ENCODE results near the gene SLCO1A2.

DNA sequence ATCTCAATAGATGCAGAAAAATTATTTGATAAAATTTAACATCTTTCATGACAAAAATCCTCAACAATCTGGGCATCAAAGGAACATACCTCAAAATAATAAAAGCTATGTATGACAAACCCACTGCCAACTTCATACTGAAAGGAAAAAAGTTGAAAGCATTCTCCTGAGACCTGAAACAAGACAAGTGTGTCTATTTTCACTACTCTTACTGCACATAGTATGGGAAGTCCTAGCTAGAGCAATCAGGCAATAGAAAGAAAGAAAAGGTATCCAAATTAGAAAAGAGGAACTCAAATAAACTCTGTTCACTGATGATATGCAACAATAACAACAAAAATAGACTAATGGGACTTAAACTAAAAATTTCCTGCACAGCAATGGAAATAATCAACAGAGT, 113.6 kb downstream of the SLCO1A2 start:
- TF ChIP-seq, protein P1, sequence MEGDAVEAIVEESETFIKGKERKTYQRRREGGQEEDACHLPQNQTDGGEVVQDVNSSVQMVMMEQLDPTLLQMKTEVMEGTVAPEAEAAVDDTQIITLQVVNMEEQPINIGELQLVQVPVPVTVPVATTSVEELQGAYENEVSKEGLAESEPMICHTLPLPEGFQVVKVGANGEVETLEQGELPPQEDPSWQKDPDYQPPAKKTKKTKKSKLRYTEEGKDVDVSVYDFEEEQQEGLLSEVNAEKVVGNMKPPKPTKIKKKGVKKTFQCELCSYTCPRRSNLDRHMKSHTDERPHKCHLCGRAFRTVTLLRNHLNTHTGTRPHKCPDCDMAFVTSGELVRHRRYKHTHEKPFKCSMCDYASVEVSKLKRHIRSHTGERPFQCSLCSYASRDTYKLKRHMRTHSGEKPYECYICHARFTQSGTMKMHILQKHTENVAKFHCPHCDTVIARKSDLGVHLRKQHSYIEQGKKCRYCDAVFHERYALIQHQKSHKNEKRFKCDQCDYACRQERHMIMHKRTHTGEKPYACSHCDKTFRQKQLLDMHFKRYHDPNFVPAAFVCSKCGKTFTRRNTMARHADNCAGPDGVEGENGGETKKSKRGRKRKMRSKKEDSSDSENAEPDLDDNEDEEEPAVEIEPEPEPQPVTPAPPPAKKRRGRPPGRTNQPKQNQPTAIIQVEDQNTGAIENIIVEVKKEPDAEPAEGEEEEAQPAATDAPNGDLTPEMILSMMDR (IDR thresholded peaks at IDR 0.05): no peak
- TF ChIP-seq POLR2A (IDR thresholded peaks at IDR 0.05): no peak

Measured in adrenal gland (tissue), 5 donors.